NCI-H146 treated with DMSO at 0.1 percent for 48 hours (cell line): ENCODE measurements around the gene PTDSS2.
"Not testable (repeated sequence)": the region's sequence is repeated elsewhere in the genome, so short reads cannot be mapped to it uniquely, and the experiment has no call there.

Source experiments
- DNase-seq: peaks from one replicate; lab custom pipeline; 2025; ENCODE audit not compliant: unreplicated experiment; lab: John Stamatoyannopoulos, UW

The PTDSS2 gene

DNA sequence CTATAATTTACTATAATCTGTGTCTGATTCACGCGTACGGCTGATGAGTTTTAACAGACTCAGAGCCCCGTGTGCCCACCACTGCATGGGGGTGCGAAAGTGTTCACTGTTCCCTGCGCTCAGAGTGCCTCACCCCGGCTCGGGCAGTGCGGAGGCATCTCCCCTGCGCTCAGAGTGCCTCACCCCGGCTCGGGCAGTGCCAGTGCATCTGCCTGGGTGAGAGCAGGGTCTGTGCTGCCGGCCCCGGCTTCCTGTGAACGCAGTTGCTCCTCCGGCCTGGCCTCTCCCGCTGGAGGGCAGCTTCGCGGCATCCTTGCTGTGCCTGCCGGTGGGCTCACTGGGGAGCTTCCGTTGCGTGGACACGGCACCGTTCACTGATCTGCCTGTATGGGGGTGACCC is 14.2 kb downstream of the PTDSS2 start:
- DNase-seq, result no peak

GRCh38 chr11:465896-466530 is 15.9 kb downstream of the PTDSS2 start:
- DNase-seq, result no peak

DNA sequence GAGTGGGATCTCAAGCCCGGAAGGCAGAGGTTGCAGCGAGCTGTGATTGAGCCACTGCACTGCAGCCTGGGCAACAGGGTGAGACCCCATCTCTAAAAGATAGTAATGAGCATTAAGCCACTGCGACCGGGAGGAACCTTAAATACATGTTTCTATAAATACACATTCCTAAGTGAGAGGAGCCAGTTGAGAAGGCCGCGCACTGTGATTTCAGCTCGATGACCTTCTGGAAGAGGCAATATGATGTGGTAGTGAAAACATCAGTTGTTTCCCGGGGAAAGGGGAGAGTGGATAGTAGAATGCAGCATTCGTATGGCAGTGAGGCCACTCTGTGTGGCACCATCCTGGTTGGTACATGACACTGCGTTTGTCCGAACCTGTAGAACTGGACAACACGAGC is 18.0 kb downstream of the PTDSS2 start:
- no peak for DNase-seq

- DNase-seq, result no peak
Observed at GRCh38 chr11:468493-468892, 18.4 kb downstream of the PTDSS2 start.

- DNase-seq, result not testable (repeated sequence)
Observed at GRCh38 chr11:469026-469683, 19.1 kb downstream of the PTDSS2 start.

DNA sequence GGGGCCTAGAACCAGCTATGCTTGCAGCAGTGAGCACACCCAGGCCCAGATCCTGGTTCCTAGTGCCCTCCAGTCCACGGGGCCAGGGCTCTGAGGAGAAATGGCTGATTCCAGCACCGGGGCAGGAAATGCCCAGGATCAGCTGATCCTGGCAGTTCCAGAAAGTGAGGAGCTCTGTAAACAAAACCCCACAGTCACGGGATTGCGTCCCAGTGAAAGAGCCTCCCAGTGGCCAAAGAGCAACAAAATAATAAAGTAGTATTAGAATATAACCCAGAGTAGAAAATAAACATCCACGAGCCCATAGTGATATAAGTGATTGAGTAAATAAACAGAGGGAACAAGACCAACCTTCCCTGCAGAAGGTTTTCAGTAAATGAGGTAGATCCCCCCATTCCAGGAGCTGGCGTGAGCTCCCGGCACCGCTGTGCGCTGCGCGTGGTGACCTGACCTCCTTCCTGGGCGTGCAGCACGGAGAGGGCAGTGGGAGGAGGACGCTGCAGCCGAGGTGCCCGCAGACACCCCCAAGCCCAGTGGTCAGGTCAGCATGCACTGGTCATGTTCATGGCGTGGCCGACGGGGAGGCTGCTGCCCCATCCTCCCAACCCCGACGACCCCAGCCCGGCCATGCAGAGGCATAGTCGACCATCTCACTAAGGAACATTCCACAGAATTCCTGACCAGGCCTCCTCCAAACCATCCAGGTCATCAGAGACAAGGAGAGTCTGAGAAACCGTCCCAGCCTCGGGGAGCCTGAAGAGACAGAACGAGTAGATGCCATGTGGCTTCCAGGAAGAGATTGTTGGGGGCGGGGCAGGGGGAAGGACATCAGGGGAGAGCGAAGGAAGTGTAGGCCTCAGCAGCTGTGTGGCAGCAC is 19.8 kb downstream of the PTDSS2 start:
- no peak for DNase-seq

- no peak for DNase-seq
Observed at GRCh38 chr11:471468-472145, 21.5 kb downstream of the PTDSS2 start.

GRCh38 chr11:472272-472671 is 22.2 kb downstream of the PTDSS2 start:
- no peak for DNase-seq

DNA sequence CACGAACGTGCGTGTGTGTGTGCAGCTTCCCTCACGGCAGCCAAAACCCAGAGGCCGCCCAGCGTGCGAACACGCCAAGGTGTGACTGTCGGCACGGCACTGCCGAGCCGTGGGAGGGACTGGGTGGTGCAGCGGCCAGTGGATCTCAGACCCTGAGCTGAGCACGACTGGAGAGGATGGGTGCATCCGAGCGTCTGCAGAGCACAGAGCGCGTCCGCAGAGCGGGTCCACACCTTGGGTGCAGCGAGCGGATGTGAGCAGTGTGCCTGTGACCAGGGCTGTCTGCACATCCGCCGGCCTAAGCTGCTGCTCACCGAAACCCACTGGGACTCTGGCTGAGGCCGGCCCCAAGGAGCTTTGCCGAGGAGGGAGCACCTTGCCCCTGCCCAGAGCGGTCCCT is 22.7 kb downstream of the PTDSS2 start:
- DNase-seq, result no peak

- DNase-seq, result no peak
Observed at GRCh38 chr11:473415-473814, 23.3 kb downstream of the PTDSS2 start.

GRCh38 chr11:473962-474785 is 24.1 kb downstream of the PTDSS2 start:
- no peak for DNase-seq

- no peak for DNase-seq
Observed at GRCh38 chr11:474914-475506, 24.9 kb downstream of the PTDSS2 start.

GRCh38 chr11:475941-476340 is 25.9 kb downstream of the PTDSS2 start:
- no peak for DNase-seq

DNA sequence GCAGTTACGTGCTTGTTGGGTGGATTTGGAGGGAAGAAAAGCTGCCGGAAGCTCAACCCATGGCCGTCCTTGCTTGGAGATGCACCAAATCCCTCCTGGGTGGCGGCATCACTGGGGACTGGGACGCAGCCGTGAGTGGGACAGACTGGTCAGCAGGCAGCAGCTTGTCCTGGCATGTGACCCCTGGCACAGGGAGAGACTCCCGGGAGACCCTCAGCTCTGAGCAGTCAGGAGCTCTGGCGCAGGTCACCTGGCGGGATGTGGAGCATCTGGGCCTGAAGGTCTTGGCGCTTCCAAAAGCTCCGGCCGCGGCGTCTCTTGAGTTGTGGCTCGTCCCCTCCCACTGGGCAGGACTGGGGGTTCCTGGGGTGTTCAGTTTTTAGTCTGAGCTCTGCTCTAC is 26.3 kb downstream of the PTDSS2 start:
- no peak for DNase-seq

DNA sequence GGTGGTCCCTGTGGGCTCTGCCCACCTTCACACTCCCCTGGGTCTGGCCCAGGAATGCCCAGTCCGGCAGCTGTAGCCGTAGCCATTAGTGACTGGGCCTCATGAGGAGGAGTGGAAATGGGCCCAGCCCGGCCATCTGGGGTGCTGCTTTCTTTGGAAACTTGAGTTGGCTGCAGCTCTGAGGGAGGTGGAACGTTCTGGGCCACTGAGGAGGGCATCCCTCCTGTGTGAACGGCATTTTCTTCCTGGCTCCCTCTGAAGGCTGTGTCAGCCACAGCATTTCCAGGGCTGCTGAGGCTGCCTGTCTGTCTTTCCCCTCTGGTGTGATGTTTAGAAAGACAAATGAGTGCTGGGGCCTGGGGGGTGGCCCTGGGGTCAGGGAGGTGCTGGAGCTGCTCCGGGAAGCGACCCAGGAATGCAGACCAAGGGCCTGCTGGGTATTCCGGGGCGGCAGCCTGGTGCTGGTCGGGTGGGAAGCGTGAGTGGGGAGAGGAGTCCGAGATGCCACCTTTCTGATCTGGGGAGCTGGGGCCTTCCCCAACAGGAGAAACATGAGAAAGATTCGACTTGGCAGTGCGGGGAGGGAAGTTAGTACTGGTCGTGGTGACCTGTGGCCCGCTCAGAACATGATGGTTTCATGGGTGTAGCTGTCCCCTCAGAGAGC is 27.1 kb downstream of the PTDSS2 start:
- no peak for DNase-seq

DNA sequence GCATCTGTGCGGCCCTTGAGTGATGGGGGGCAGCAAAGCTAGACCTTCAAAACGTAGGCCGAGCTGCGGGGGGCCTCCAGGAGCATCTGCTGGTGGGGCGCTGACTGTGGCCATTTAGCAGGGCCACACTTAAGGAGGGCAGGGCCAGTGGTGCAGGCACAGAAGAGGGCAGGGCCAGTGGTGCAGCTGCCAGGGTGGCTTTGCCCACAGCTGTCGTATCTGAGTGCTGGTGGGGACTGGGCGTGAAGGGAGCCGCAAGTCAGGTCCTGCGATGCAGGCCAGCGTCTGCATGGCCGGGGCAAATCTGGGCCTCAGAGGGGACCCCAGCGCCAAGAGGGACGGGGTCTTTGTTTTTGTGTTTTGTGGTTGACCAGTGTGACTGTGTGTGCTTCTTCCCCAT is 29.2 kb downstream of the PTDSS2 start:
- DNase-seq, result no peak

DNA sequence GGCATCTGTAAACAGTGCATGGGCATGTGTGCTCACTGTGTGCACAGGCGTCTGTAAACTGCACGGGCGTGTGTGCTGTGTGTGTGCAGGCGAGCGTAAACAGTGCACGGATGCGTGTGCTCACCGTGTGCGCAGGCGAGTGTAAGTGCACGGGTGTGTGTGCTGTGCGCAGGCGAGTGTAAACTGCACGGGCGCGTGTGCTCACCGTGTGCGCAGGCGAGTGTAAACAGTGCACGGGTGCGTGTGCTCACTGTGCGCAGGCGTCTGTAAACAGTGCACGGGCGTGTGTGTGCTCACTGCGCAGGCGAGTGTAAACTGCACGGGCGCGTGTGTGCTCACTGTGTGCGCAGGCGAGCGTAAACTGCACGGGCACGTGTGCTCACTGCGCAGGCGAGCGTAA is 34.5 kb downstream of the PTDSS2 start:
- no peak for DNase-seq

DNA sequence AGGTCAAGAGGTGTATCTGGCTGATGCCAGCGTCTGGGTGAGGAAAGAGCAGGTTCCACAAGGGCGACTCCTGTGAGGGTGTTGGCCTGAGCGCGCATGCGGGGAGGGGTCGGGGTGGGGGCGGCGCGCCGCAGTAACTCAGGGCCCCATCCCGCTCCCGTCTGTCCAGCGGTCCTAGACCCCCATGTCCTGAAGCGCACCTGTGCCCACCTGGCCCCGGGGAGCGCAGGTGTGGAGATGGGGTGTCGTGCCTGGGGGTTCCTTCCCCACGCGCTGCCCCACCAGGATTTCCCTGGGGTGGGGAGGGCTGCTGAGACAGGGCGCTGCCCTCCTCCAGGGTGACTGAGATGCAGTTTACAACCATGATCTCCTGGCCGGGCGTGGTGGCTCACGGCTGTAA is 36.1 kb downstream of the PTDSS2 start:
- no peak for DNase-seq

DNA sequence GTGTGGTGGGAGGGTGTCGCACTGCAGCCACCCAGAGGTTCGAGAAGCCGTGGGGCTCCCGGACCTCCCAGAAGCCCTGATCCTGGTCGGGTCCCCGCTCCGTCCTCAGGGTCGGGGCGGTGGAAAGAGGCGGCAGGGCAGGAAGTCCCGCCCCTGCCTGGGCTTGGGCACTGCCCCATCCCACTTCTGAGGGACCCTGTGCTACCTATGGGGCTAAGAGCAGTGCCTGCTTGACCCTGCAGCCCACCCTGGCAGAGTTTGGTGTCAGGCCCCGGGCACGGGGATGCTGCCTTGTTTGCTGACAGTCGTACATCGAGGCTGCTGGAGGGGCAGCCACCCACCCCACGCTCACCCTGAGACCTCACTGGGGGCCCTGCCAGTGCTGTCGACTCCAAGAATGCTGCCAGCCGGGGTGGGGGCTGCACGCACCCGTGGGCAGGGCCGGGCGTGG is 37.5 kb downstream of the PTDSS2 start:
- no peak for DNase-seq

DNA sequence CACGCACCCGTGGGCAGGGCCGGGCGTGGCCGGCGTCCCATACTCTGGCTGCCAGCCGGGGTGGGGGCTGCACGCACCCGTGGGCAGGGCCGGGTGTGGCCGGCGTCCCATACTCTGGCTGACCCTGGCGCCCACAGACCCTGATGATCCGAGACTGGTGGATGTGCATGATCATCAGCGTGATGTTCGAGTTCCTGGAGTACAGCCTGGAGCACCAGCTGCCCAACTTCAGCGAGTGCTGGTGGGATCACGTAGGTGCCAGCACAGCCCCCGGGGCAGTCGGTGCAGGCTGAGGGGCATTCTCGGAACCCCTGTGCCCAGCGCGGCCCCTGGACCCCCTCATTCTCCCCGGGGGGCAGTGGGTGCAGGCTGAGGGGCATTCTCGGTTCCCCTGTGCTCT is 38.0 kb downstream of the PTDSS2 start:
- DNase-seq, result no peak
